HEK293 (cell line): ENCODE data around the gene CXCL11.

Experiments
- CTCF ChIA-PET: fragments of 350-600 bp; formaldehyde crosslinking; extraction: SDS; loops from one replicate; lab custom pipeline; 2021; ENCODE audit warnings: antibody characterized with exemption; lab: Yijun Ruan, JAX
- POLR2A ChIA-PET: fragments of 300-600 bp; formaldehyde crosslinking; extraction: SDS; loops from one replicate; lab custom pipeline; 2020; ENCODE audit warnings: antibody characterized with exemption, inconsistent platforms; lab: Yijun Ruan, JAX
- H3K27ac ChIP-seq: fragments of 200-500 bp; sonication (Bioruptor generic); 2 replicates; pipeline ENCODE4 v1.5.1; 2014; ENCODE audit warnings: low read depth, low read length, control low read depth, inconsistent platforms; ENCODE audit errors: extremely low read depth
- H3K36me3 ChIP-seq, 2 experiments: fragments of 200-500 bp in 1 of 2; sonication (Bioruptor generic) in 1 of 2; 1 replicate in 1 of 2; 2 replicates in 1 of 2; pipeline ENCODE4 v1.5.1; 2014 to 2017; ENCODE audit warnings: inconsistent platforms in 2 of 2, low read length in 2 of 2; ENCODE audit not compliant: control insufficient read depth in 2 of 2, insufficient read depth in 1 of 2
- H3K4me1 ChIP-seq: fragments of 200-500 bp; sonication (Bioruptor generic); 2 replicates; pipeline ENCODE4 v1.5.1; 2014; ENCODE audit warnings: mild to moderate bottlenecking, low read length, inconsistent platforms; ENCODE audit not compliant: control insufficient read depth, insufficient read depth
- H3K4me3 ChIP-seq: 2 replicates; pipeline ENCODE4 v1.5.1; 2011; ENCODE audit warnings: low read depth, mild to moderate bottlenecking, control low read depth, low read length, moderate library complexity
- H3K9me3 ChIP-seq: fragments of 200-500 bp; sonication (Bioruptor generic); 2 replicates; pipeline ENCODE4 v1.5.1; 2014; ENCODE audit warnings: low read depth, low read length, inconsistent platforms; ENCODE audit not compliant: control insufficient read depth, insufficient read depth
- SETDB1 ChIP-seq: IDR thresholded peaks from one replicate; pipeline ENCODE4 v1.6.1; 2017; ENCODE audit warnings: mild to moderate bottlenecking, low read length, moderate library complexity, mixed read lengths; ENCODE audit not compliant: insufficient read length
- SP2 ChIP-seq: fragments of 450-650 bp; formaldehyde crosslinking; IDR thresholded peaks from 2 replicates; pipeline ENCODE4 v1.5.1; 2016; ENCODE audit warnings: missing biosample characterization, missing genetic modification characterization
- ZBTB1 ChIP-seq: fragments of 450-650 bp; formaldehyde crosslinking; IDR thresholded peaks from 2 replicates; pipeline ENCODE4 v1.5.1; 2016; ENCODE audit warnings: missing biosample characterization, missing genetic modification characterization
- ZBTB8A ChIP-seq: fragments of 450-650 bp; formaldehyde crosslinking; IDR thresholded peaks from 2 replicates; pipeline ENCODE4 v1.5.1; 2016; ENCODE audit warnings: missing biosample characterization, missing genetic modification characterization
- ZNF221 ChIP-seq: fragments of 450-650 bp; formaldehyde crosslinking; IDR thresholded peaks from 2 replicates; pipeline ENCODE4 v1.5.1; 2017; ENCODE audit warnings: missing biosample characterization, missing genetic modification characterization, borderline replicate concordance
- ZNF223 ChIP-seq: fragments of 450-650 bp; formaldehyde crosslinking; IDR thresholded peaks from 2 replicates; pipeline ENCODE4 v1.5.1; 2016; ENCODE audit warnings: missing biosample characterization, missing genetic modification characterization
- ZNF302 ChIP-seq: fragments of 450-650 bp; formaldehyde crosslinking; IDR thresholded peaks from 2 replicates; pipeline ENCODE4 v1.5.1; 2016; ENCODE audit warnings: missing biosample characterization, missing genetic modification characterization, low read depth
- ZNF555 ChIP-seq: fragments of 450-650 bp; formaldehyde crosslinking; conservative IDR thresholded peaks from 2 replicates; pipeline ENCODE4 v1.5.1; 2017; ENCODE audit warnings: missing biosample characterization, mild to moderate bottlenecking, missing genetic modification characterization, inconsistent platforms
- TF ChIP-seq, protein P1 (sequence below): fragments of 450-650 bp; formaldehyde crosslinking; IDR thresholded peaks from 2 replicates; pipeline ENCODE4 v1.5.1; 2016; ENCODE audit warnings: missing biosample characterization, missing genetic modification characterization
- TF ChIP-seq, protein P2 (sequence below): fragments of 450-650 bp; formaldehyde crosslinking; IDR thresholded peaks from 2 replicates; pipeline ENCODE4 v1.5.1; 2016; ENCODE audit warnings: missing biosample characterization, missing genetic modification characterization
- TF ChIP-seq, protein P3 (sequence below): fragments of 450-650 bp; formaldehyde crosslinking; IDR thresholded peaks from 2 replicates; pipeline ENCODE4 v1.5.1; 2017; ENCODE audit warnings: missing biosample characterization, missing genetic modification characterization
- TF ChIP-seq, protein P4 (sequence below): fragments of 450-650 bp; formaldehyde crosslinking; IDR thresholded peaks from 2 replicates; pipeline ENCODE4 v1.5.1; 2016; ENCODE audit warnings: missing biosample characterization, missing genetic modification characterization

The CXCL11 gene

DNA sequence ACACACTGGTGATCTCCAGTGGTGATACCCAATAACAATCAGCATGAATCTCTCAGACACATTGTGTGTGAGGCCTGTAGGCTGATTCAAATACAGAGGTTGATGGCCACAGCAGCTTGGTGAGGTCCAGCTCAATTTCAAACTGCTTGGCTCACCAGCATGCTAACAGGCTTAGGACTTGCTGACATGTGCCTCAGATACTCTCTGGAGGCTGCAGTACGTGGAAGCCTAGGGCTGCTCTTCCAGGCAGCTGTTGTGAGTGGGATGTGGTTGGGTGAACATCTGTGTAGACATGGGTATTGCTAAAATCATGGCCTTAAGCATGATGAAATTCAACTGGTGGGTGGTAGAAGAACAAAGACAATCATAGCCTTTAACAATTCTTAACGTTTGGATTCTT, 32.8 kb downstream of the CXCL11 start:
- H3K4me1 ChIP-seq, result no peaks in the 10 kb centered on the region
- CTCF ChIA-PET, result interaction anchor here (1.1 kb wide), 1 partner anchor 67 kb away, joined by 6 read pairs; no protein-coding TSS in a partner anchor
- POLR2A ChIA-PET, result no interaction called here
- H3K27ac ChIP-seq, result no peak overlapping the region
- H3K36me3 ChIP-seq, result no peaks in the 10 kb centered on the region
- no peak overlapping the region for H3K4me3 ChIP-seq
- no peaks in the 10 kb centered on the region for H3K9me3 ChIP-seq
- TF ChIP-seq, protein P1, sequence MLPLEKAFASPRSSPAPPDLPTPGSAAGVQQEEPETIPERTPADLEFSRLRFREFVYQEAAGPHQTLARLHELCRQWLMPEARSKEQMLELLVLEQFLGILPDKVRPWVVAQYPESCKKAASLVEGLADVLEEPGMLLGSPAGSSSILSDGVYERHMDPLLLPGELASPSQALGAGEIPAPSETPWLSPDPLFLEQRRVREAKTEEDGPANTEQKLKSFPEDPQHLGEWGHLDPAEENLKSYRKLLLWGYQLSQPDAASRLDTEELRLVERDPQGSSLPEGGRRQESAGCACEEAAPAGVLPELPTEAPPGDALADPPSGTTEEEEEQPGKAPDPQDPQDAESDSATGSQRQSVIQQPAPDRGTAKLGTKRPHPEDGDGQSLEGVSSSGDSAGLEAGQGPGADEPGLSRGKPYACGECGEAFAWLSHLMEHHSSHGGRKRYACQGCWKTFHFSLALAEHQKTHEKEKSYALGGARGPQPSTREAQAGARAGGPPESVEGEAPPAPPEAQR (tag by site-specific recombination), result no peak
- TF ChIP-seq ZNF302 (tag by site-specific recombination) (no peak), ZNF223 (tag by site-specific recombination) (no peak), SP2 (tag by site-specific recombination) (no peak)
- TF ChIP-seq, protein P2, sequence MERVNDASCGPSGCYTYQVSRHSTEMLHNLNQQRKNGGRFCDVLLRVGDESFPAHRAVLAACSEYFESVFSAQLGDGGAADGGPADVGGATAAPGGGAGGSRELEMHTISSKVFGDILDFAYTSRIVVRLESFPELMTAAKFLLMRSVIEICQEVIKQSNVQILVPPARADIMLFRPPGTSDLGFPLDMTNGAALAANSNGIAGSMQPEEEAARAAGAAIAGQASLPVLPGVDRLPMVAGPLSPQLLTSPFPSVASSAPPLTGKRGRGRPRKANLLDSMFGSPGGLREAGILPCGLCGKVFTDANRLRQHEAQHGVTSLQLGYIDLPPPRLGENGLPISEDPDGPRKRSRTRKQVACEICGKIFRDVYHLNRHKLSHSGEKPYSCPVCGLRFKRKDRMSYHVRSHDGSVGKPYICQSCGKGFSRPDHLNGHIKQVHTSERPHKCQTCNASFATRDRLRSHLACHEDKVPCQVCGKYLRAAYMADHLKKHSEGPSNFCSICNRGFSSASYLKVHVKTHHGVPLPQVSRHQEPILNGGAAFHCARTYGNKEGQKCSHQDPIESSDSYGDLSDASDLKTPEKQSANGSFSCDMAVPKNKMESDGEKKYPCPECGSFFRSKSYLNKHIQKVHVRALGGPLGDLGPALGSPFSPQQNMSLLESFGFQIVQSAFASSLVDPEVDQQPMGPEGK (tag by site-specific recombination), result no peak
- TF ChIP-seq, protein P3, sequence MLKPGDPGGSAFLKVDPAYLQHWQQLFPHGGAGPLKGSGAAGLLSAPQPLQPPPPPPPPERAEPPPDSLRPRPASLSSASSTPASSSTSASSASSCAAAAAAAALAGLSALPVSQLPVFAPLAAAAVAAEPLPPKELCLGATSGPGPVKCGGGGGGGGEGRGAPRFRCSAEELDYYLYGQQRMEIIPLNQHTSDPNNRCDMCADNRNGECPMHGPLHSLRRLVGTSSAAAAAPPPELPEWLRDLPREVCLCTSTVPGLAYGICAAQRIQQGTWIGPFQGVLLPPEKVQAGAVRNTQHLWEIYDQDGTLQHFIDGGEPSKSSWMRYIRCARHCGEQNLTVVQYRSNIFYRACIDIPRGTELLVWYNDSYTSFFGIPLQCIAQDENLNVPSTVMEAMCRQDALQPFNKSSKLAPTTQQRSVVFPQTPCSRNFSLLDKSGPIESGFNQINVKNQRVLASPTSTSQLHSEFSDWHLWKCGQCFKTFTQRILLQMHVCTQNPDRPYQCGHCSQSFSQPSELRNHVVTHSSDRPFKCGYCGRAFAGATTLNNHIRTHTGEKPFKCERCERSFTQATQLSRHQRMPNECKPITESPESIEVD (tag by site-specific recombination), result no peak

DNA sequence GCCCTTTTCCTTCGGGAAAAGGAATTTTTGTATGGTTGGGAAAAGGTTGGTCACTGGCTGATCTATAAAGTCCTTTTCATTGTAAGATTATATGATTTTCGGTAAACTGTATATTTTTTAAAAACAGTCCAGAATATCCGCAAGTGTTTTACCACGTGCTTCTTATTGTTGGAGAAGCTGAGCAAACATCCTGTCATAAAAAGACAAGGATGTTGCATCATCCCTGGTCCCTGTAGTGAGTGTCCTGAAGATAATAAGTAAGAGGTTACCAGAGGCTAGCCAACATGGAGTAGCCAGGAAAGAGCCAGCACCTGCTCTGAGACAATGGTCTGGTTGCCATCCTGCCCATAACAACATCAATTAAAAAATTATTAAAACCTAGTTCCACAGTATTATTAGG, 33.7 kb downstream of the CXCL11 start:
- Histone ChIP-seq H3K36me3 (no peaks in the 10 kb centered on the region), H3K4me3 (no peak overlapping the region), H3K4me1 (no peaks in the 10 kb centered on the region), H3K9me3 (no peaks in the 10 kb centered on the region), H3K27ac (no peak overlapping the region)
- TF ChIP-seq SETDB1 (peak; percentile 27), ZBTB1 (no peak)
- ChIA-PET CTCF (interaction anchor here (1.1 kb wide), 1 partner anchor 68 kb away, joined by 6 read pairs; no protein-coding TSS in a partner anchor), POLR2A (no interaction called here)

DNA sequence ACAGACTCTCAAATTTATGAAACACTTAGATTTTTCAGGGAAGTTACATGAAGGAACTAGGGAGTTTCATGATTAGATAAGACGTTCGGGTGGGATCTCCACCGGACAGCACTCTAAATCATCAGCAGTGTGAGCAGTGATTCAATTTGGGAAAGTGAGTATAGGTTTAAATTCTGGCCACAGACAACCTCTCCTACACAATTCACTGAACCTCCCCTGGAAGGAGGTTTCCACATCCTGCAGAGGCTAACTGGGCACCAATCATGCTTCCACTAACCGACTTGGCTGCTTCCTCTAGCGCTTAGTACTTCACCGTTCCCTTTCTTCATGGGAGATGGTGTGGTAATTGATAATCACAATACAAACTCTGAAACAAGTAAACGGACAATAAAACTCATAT, 34.2 kb downstream of the CXCL11 start:
- no peaks in the 10 kb centered on the region for H3K36me3 ChIP-seq
- H3K27ac ChIP-seq, result no peak overlapping the region
- no peaks in the 10 kb centered on the region for H3K4me1 ChIP-seq
- POLR2A ChIA-PET, result no interaction called here
- no peaks in the 10 kb centered on the region for H3K9me3 ChIP-seq
- no peak overlapping the region for H3K4me3 ChIP-seq
- TF ChIP-seq, protein P4, sequence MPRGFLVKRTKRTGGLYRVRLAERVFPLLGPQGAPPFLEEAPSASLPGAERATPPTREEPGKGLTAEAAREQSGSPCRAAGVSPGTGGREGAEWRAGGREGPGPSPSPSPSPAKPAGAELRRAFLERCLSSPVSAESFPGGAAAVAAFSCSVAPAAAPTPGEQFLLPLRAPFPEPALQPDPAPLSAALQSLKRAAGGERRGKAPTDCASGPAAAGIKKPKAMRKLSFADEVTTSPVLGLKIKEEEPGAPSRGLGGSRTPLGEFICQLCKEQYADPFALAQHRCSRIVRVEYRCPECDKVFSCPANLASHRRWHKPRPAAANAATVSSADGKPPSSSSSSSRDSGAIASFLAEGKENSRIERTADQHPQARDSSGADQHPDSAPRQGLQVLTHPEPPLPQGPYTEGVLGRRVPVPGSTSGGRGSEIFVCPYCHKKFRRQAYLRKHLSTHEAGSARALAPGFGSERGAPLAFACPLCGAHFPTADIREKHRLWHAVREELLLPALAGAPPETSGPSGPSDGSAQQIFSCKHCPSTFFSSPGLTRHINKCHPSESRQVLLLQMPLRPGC, result no peak
- TF ChIP-seq ZNF555 (tag by site-specific recombination) (no peak), ZNF221 (tag by site-specific recombination) (no peak), ZBTB8A (tag by site-specific recombination) (no peak)
- CTCF ChIA-PET, result no interaction called here
